ENCODE data around the gene FAM107B.

GRCh38 chr10:14670551-14671240 lies 104.0 kb downstream of the FAM107B start:
- TF ChIP-seq, protein P1, sequence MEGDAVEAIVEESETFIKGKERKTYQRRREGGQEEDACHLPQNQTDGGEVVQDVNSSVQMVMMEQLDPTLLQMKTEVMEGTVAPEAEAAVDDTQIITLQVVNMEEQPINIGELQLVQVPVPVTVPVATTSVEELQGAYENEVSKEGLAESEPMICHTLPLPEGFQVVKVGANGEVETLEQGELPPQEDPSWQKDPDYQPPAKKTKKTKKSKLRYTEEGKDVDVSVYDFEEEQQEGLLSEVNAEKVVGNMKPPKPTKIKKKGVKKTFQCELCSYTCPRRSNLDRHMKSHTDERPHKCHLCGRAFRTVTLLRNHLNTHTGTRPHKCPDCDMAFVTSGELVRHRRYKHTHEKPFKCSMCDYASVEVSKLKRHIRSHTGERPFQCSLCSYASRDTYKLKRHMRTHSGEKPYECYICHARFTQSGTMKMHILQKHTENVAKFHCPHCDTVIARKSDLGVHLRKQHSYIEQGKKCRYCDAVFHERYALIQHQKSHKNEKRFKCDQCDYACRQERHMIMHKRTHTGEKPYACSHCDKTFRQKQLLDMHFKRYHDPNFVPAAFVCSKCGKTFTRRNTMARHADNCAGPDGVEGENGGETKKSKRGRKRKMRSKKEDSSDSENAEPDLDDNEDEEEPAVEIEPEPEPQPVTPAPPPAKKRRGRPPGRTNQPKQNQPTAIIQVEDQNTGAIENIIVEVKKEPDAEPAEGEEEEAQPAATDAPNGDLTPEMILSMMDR (conservative IDR thresholded peaks at IDR 0.05; ENCODE audit: low read depth, low read length): no peak
- no peak for TF ChIP-seq EZH2 (IDR thresholded peaks at IDR 0.05; ENCODE audit: borderline replicate concordance, low read depth, low read length, poor library complexity, severe bottlenecking)
